Lung (tissue), 16 donors: Measurements from ENCODE around the gene TUSC2. TPM values are rescaled to one million over a fixed set of nuclear protein-coding genes. Genes with fewer than 3 reads are reported as not detected.

Source experiments
- ATAC-seq: fragments of 200-7000 bp; cut with Tn5 transposase; one replicate; pipeline ENCODE4 v1.9.1; 2020; ENCODE audit warnings: moderate number of reproducible peaks; ENCODE audit not compliant: insufficient read depth, low FRiP score
- DNase-seq, 3 donors: peaks; one replicate each; pipeline ENCODE4 v3.0.0-alpha.2; 2013 to 2017
- H3K27ac ChIP-seq, 2 donors: one replicate each; pipeline ENCODE4 v1.5.1; 2013; ENCODE audit warnings: mild to moderate bottlenecking in 2 of 2, moderate library complexity in 2 of 2, control low read depth in 1 of 2, inconsistent platforms in 1 of 2, low read depth in 1 of 2, low read length in 1 of 2
- H3K27me3 ChIP-seq, 3 donors: one replicate each; pipeline ENCODE4 v1.5.1; 2013; ENCODE audit warnings: low read length in 2 of 3; ENCODE audit not compliant: control insufficient read depth in 3 of 3, insufficient read depth in 3 of 3
- H3K36me3 ChIP-seq, 4 donors: one replicate each; pipeline ENCODE4 v1.5.1; 2013; ENCODE audit warnings: low read length in 4 of 4, mild to moderate bottlenecking in 1 of 4, moderate library complexity in 1 of 4; ENCODE audit not compliant: control insufficient read depth in 4 of 4, insufficient read depth in 4 of 4
- H3K4me1 ChIP-seq, 5 donors: one replicate each; pipeline ENCODE4 v1.5.1; 2013; ENCODE audit warnings: low read length in 5 of 5, mild to moderate bottlenecking in 2 of 5, moderate library complexity in 1 of 5; ENCODE audit not compliant: control insufficient read depth in 5 of 5, insufficient read depth in 5 of 5
- H3K4me3 ChIP-seq: one replicate; pipeline ENCODE4 v1.5.1; 2013; ENCODE audit warnings: mild to moderate bottlenecking, control low read depth, moderate library complexity
- H3K9ac ChIP-seq, 2 donors: one replicate each; pipeline ENCODE4 v1.5.1; 2013; ENCODE audit warnings: low read length in 2 of 2, control low read depth in 1 of 2; ENCODE audit not compliant: insufficient read depth in 1 of 2
- H3K9me3 ChIP-seq, 4 donors: one replicate each; pipeline ENCODE4 v1.5.1; 2013; ENCODE audit warnings: low read length in 3 of 4, mild to moderate bottlenecking in 1 of 4, moderate library complexity in 1 of 4; ENCODE audit not compliant: control insufficient read depth in 4 of 4, insufficient read depth in 3 of 4
- WGBS, 2 donors: extraction: QIAGEN DNeasy Blood & Tissue Kit; methylation state at CpG; one replicate each; pipeline ENCODE4 v1.1.7; 2013; 5-methylcytosine and 5-hydroxymethylcytosine counted together
- long read RNA-seq, 5 donors: transcript quantifications; one replicate each; lab custom pipeline, GENCODE V29; 2026
- polyA plus RNA-seq, 2 donors: library from polyadenylated mRNA; stranded (reverse); fragments of 200-250 nt; gene quantifications; one replicate each; pipeline ENCODE4 v1.2.1, GENCODE V29; 2013
- total RNA-seq, 2 donors: library from RNA; depleted of rRNA in 1 of 2; stranded (reverse); fragments of >200 nt in 1 of 2; gene quantifications; one replicate each; pipeline ENCODE4 v1.2.1, GENCODE V29; 2014 to 2021
- TF ChIP-seq, protein P1 (sequence below): IDR thresholded peaks from 2 replicates; pipeline ENCODE4 v1.5.1; 2012; ENCODE audit warnings: mild to moderate bottlenecking; ENCODE audit errors: control extremely low read depth, extremely low read depth
- donor health status: control.
- donor health status: control.
- donor health status: Bipolar disorder and iron deficiency.
- donor health status: healthy.
- donor health status: DM: yes; HTN: yes; CAD: no.

Gene TUSC2, protein sequence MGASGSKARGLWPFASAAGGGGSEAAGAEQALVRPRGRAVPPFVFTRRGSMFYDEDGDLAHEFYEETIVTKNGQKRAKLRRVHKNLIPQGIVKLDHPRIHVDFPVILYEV
- total RNA-seq (10 to 100 TPM; 11.1 to 33.4 TPM), polyA plus RNA-seq (10 to 100 TPM; 27.6 to 54.5 TPM)
- long read RNA-seq, donor 1, transcript TUSC2-201 (3 exons, 1,691 nt), result major isoform, 31 of 32 reads
- long read RNA-seq, donor 1, partial matches to known transcripts, result 0 of 32 reads
- long read RNA-seq, donor 1, other reads (novel, unspliced or antisense), result 0 of 32 reads
- long read RNA-seq, donor 2, transcript TUSC2-201 (3 exons, 1,691 nt), result major isoform, 18 of 18 reads
- long read RNA-seq, donor 2, partial matches to known transcripts, result 0 of 18 reads
- long read RNA-seq, donor 2, other reads (novel, unspliced or antisense), result 0 of 18 reads
- long read RNA-seq, donor 3, transcript TUSC2-201 (3 exons, 1,691 nt), result major isoform, 10 of 10 reads
- long read RNA-seq, donor 3, partial matches to known transcripts, result 0 of 10 reads
- long read RNA-seq, donor 3, other reads (novel, unspliced or antisense), result 0 of 10 reads
- long read RNA-seq, donor 4, transcript TUSC2-201 (3 exons, 1,691 nt), result major isoform, 7 of 7 reads
- long read RNA-seq, donor 4, partial matches to known transcripts, result 0 of 7 reads
- long read RNA-seq, donor 4, other reads (novel, unspliced or antisense), result 0 of 7 reads
- long read RNA-seq, donor 5, transcript TUSC2-201 (3 exons, 1,691 nt), result major isoform, 29 of 31 reads
- long read RNA-seq, donor 5, partial matches to known transcripts, result 0 of 31 reads
- long read RNA-seq, donor 5, other reads (novel, unspliced or antisense), result 0 of 31 reads

DNA sequence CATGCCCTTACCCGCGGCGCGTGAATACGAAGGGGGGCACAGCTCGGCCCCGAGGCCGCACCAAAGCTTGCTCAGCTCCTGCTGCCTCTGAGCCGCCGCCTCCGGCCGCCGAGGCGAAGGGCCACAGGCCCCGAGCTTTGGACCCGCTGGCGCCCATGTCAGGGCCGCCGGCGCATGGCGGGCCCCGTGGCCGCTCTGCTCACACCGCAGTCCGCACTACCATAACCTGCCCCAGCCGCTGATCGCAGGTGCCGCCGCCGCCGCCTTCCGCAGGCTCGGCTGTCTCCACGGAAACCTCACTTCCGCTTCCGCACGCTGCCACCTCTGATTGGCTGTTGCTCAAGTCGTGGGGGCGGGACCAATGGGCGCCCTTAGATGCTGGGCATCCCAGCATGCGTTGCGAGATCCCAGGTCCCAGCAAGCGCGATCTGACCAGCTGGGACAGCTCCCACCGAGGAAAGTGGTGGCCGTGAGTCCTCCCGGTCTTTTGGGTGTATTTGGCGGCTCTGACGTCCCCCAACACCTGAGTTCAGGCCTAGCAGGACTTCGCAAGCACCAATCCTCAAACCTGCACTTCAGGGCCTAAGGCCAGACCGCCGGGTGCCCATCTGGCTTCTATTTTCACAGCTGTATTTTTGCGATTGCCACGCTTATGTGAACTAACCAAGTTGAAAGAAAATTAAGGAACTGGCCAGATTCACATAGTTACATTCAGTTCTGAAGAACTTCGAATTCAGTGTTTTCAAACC, at the start of gene TUSC2:
Gene TUSC2, minus strand, starts transcription at position 281 of the 749 bp plus-strand sequence. Its CDS starts 124 bp downstream, at position 157.
- Histone ChIP-seq H3K9ac (peak within 1 kb of the TSS; percentile 57 to 62), H3K27me3 (no peaks in the 10 kb centered on the region), H3K9me3 (no peaks in the 10 kb centered on the region), H3K4me3 (peak within 1 kb of the TSS; percentile 86), H3K27ac (peak within 1 kb of the TSS; percentile 82 to 89), H3K4me1 (peaks cover 2 to 23% (median 9%) of the 10 kb centered on the region in 5 donors), H3K36me3 (peaks cover 27 to 46% (median 32%) of the 10 kb centered on the region in 4 donors)
- DNase-seq (peak; percentile 96 to 98 (median 98)), ATAC-seq (peak; percentile 90)
- TF ChIP-seq, protein P1, sequence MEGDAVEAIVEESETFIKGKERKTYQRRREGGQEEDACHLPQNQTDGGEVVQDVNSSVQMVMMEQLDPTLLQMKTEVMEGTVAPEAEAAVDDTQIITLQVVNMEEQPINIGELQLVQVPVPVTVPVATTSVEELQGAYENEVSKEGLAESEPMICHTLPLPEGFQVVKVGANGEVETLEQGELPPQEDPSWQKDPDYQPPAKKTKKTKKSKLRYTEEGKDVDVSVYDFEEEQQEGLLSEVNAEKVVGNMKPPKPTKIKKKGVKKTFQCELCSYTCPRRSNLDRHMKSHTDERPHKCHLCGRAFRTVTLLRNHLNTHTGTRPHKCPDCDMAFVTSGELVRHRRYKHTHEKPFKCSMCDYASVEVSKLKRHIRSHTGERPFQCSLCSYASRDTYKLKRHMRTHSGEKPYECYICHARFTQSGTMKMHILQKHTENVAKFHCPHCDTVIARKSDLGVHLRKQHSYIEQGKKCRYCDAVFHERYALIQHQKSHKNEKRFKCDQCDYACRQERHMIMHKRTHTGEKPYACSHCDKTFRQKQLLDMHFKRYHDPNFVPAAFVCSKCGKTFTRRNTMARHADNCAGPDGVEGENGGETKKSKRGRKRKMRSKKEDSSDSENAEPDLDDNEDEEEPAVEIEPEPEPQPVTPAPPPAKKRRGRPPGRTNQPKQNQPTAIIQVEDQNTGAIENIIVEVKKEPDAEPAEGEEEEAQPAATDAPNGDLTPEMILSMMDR, result no peak
- WGBS, 2 donors, result 2 to 3% methylated on average over 55 of the region's 55 CpGs

DNA sequence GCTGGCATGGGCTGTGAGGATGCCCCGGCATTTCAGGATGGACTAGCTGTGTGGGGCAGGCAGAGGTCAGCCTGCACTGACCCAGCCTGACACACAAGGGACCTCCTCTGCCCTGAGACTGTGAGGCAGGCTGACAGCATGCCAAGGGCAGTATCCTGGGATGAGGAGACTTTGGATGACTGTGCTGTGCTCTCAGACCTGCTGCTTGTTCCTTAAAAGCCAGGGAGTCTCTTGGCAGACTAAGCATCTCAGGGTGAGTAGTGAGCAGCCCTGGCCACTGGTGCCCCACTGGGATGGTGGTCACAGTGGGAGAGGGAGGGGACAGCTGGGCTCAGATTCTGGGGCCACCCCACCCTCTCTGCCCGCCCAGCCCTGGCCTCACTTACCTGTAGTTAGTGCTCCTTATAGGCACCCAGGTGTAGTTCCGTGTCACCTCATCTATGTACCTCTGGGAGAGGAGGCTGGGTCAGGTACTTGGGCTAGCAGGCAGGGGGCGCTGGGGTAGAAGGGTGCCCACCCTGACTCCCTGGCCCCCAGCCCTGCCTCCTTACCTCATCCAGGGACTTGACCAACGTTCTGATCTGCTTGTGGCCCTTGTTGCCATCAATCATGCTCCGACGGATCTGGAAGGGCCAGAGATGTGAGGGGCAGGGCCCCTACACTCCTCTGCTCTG, 47.4 kb upstream of the TUSC2 start:
- ATAC-seq (no peak), DNase-seq (no peak)
- no peak overlapping the region for H3K4me3 ChIP-seq
- no peaks in the 10 kb centered on the region for H3K27me3 ChIP-seq
- H3K9ac ChIP-seq, result no peak overlapping the region
- peaks cover 0 to 8% (median 0%) of the 10 kb centered on the region in 5 donors for H3K4me1 ChIP-seq
- TF ChIP-seq, protein P1, result no peak
- no peak overlapping the region for H3K27ac ChIP-seq
- WGBS, 2 donors, result 74 to 76% methylated on average over 7 of the region's 7 CpGs
- peaks cover 0 to 2% (median 0%) of the 10 kb centered on the region in 4 donors for H3K36me3 ChIP-seq
- no peaks in the 10 kb centered on the region for H3K9me3 ChIP-seq

DNA sequence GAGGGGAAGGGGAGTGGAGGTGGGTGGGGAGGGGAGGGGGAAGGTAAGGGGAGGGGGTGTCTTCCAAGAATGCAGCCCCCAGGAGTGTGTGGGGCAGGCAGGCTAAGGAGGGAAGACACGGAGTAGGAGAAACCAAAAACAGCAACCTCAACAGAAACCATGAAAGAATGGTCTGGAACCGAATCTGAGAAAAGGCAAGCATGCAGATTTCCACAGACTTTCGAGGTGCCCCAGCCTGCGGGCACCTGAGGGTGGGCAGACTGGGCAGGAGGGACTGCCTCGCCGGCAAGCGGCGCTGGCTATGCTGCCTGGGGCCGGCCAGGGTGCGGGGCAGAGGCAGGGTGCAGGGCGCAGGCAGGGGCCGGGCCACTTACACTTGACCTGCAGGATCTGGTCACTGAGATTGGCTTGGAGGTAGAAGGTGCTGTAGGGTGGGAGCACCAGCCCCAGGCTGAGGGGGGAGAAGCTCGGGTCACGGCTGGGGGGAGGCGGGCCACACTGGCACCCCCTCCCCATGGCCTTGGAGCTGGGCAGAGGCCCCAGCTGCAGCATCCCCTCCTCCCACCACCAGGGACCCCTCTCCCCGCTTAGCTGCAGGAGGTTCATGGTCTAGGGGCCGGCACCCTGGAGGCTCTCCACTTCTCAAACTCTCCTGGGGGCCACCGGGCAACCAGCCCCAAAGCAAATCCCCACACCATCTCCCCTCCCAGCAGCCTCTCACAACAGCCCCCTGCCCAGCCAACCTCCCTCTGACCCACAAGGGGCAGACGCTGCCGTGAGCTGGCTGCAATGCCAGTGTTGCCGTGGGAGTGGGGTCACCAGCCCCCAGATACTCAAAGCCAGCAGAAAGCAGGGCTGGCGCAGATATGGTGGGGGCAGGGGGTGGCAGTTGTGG, 46.6 kb upstream of the TUSC2 start:
- no peaks in the 10 kb centered on the region for H3K27me3 ChIP-seq
- ATAC-seq, result no peak
- WGBS, 2 donors, result 80% methylated on average over 22 of the region's 22 CpGs

More for the DNA sequence above, 46.6 kb upstream of the TUSC2 start:
- Histone ChIP-seq H3K9ac (no peak overlapping the region), H3K27ac (no peak overlapping the region), H3K4me3 (no peak overlapping the region), H3K9me3 (no peaks in the 10 kb centered on the region), H3K4me1 (peaks cover 0 to 8% (median 0%) of the 10 kb centered on the region in 5 donors), H3K36me3 (peaks cover 0 to 2% (median 0%) of the 10 kb centered on the region in 4 donors)
- TF ChIP-seq, protein P1, result no peak
- no peak for DNase-seq
